ENCODE measurements around the gene MICAL2. TPM values are rescaled to one million over a fixed set of nuclear protein-coding genes. Genes with fewer than 3 reads are reported as not detected.

MICAL2 gene
- total and polyA plus RNA-seq, 10 of the 15 experiments (the other 5 are each of a cell fraction or from before 2014, with no cell fraction given): 0.90 to 5.6 (median 2.4) TPM

- ATAC-seq: peak; percentile 84
- Histone ChIP-seq H3K79me2 (ENCODE audit: control insufficient read depth, insufficient read depth, low read length) (no peaks in the 10 kb centered on the region), H3K9me3 (replicated peaks; ENCODE audit: control insufficient read depth, insufficient read depth, low read length) (peaks cover 1% of the 10 kb centered on the region; the same call in 1 of the 3 replicates), H3K4me1 (ENCODE audit: control insufficient read depth, insufficient read depth, low read length) (peaks cover 15% of the 10 kb centered on the region), H3K36me3 (ENCODE audit: control insufficient read depth in 2 of 2, insufficient read depth in 2 of 2, low read length in 1 of 2) (no peaks in the 10 kb centered on the region), H3K27me3 (replicated peaks in 1 of 2; ENCODE audit: control insufficient read depth in 2 of 2, insufficient read depth in 2 of 2, low read length in 1 of 2) (no peaks in the 10 kb centered on the region), H3K9ac (ENCODE audit: control insufficient read depth, insufficient read depth, low read length) (no peak overlapping the region), H3K27ac (ENCODE audit: control insufficient read depth, insufficient read depth) (peak overlapping the region; percentile 85), H2AFZ (ENCODE audit: control insufficient read depth, low read depth, low read length) (no peak overlapping the region), H4K20me1 (ENCODE audit: control insufficient read depth, insufficient read depth) (no peaks in the 10 kb centered on the region), H3K4me3 (no peak overlapping the region), H3K4me2 (ENCODE audit: control insufficient read depth, insufficient read depth) (peak overlapping the region; percentile 72)
- in situ Hi-C loops (cut with MboI) (no loop called here), intact Hi-C loops (cut with micrococcal nuclease; ENCODE audit: unreplicated experiment) (no loop called here)
- peak; percentile 81 for DNase-seq (ENCODE audit: low read depth, low spot score)
- WGBS (ENCODE audit: insufficient coverage, insufficient replicate concordance, low lambda C conversion rate, missing lambda C conversion rate): 39% methylated on average over 3 of the region's 3 CpGs
- CTCF ChIA-PET: no interaction called here
- RAD21 ChIA-PET (ENCODE audit: unreplicated experiment): no interaction called here
- FAIRE-seq: peak; percentile 79
- POLR2A ChIA-PET: interaction anchor here (0.7 kb wide), 1 partner anchor 71 kb away, joined by 3 read pairs; no protein-coding TSS in a partner anchor
- no TSS peak for BruUV-seq (replicated peaks)
- SMC1A ChIA-PET (ENCODE audit: uncharacterized antibody, unreplicated experiment): interaction anchor here (1.6 kb wide), 1 partner anchor 11 kb away, joined by 4 read pairs; no protein-coding TSS in a partner anchor
- TF ChIP-seq IRF3 (IDR thresholded peaks at IDR 0.05): no peak
- no peak for TF ChIP-seq TCF3 (IDR thresholded peaks at IDR 0.05; ENCODE audit: borderline replicate concordance, insufficient read depth, low read depth, low read length)
- TF ChIP-seq RB1 (IDR thresholded peaks at IDR 0.05; ENCODE audit: borderline replicate concordance): no peak; the same call in 1 of the 2 replicates
- peak in 1 of 2 experiments; percentile 70; a peak in 1 of 4 replicates for TF ChIP-seq SRF (IDR thresholded peaks at IDR 0.05; ENCODE audit: low read depth in 2 of 2, low read length in 2 of 2)
- TF ChIP-seq SP1 (IDR thresholded peaks at IDR 0.05; ENCODE audit: low read depth, low read length): peak; percentile 60
- peak; percentile 95 for TF ChIP-seq ZNF384 (IDR thresholded peaks at IDR 0.05; ENCODE audit: borderline replicate concordance, low read depth, low read length)
- peak; percentile 97 for TF ChIP-seq BCL11A (IDR thresholded peaks at IDR 0.05; ENCODE audit: low read depth, low read length)
- no peak for TF ChIP-seq STAT1 (conservative IDR thresholded peaks at IDR 0.05)
- no peak for TF ChIP-seq SIX5 (IDR thresholded peaks at IDR 0.05; ENCODE audit: low read depth, low read length, severe bottlenecking)
- TF ChIP-seq IKZF2 (IDR thresholded peaks at IDR 0.05): peak; percentile 99
- no peak for TF ChIP-seq POLR2AphosphoS2 (IDR thresholded peaks at IDR 0.05; ENCODE audit: low read depth, low read length)
- peak; percentile 57 for TF ChIP-seq KLF5 (IDR thresholded peaks at IDR 0.05; ENCODE audit: partially characterized antibody)
- no peak for TF ChIP-seq ZNF274 (IDR thresholded peaks at IDR 0.05; ENCODE audit: insufficient read depth, insufficient read length)
- no peak for TF ChIP-seq TARDBP (IDR thresholded peaks at IDR 0.05; ENCODE audit: borderline replicate concordance)
- no peak for TF ChIP-seq KAT2A (conservative IDR thresholded peaks at IDR 0.05; ENCODE audit: control insufficient read depth, low read depth, low read length)
- no peak for TF ChIP-seq SMAD5 (IDR thresholded peaks at IDR 0.05; ENCODE audit: low read depth)
- TF ChIP-seq PRDM15 (CRISPR knock-in tag; IDR thresholded peaks at IDR 0.05): no peak
- TF ChIP-seq HCFC1 (IDR thresholded peaks at IDR 0.05; ENCODE audit: low read length): no peak
- no peak for TF ChIP-seq NRF1 (conservative IDR thresholded peaks at IDR 0.05; ENCODE audit: low read depth, low read length)
- no peak for TF ChIP-seq ZSCAN29 (IDR thresholded peaks at IDR 0.05)
- no peak for TF ChIP-seq EGR1 (IDR thresholded peaks at IDR 0.05; ENCODE audit: borderline replicate concordance in 1 of 2, low read depth in 2 of 2, low read length in 2 of 2)
- TF ChIP-seq PML (IDR thresholded peaks at IDR 0.05; ENCODE audit: low read length): peak; percentile 60; the same call in 1 of the 2 replicates
Measured at GRCh38 chr11:12174477-12175143, 64.2 kb downstream of the MICAL2 start.
